GM12878 (cell line): Measurements from ENCODE around the gene ZNF154. TPM values are rescaled to one million over a fixed set of nuclear protein-coding genes. Genes with fewer than 3 reads are reported as not detected.

Experiments
- ATAC-seq: fragments of 200-7000 bp; cut with Tn5 transposase; 3 replicates; pipeline ENCODE4 v1.9.1; 2020; ENCODE audit warnings: mild to moderate bottlenecking, moderate library complexity
- BruUV-seq: library from RNA; stranded (reverse); fragments of 400-500 nt; replicated peaks from 2 replicates; lab custom pipeline; 2021; lab: Mats Ljungman, UMichigan
- CTCF ChIA-PET: fragments of 300-600 bp; sonication (Branson Sonifier 250); formaldehyde crosslinking; extraction: SDS; loops from one replicate; lab custom pipeline; 2021; ENCODE audit warnings: inconsistent platforms; lab: Yijun Ruan, JAX
- POLR2A ChIA-PET: fragments of 350-600 bp; formaldehyde crosslinking; extraction: SDS; loops from one replicate; lab custom pipeline; 2021; ENCODE audit warnings: inconsistent platforms; lab: Charles Lee
- RAD21 ChIA-PET: fragments of 300-600 bp; sonication (Branson Sonifier 250); formaldehyde crosslinking; loops from one replicate; lab custom pipeline; 2023; ENCODE audit warnings: antibody characterized with exemption; ENCODE audit not compliant: unreplicated experiment; lab: Charles Lee
- SMC1A ChIA-PET: fragments of 300-600 bp; sonication (Branson Sonifier 250); formaldehyde crosslinking; loops from one replicate; lab custom pipeline; 2023; ENCODE audit not compliant: unreplicated experiment, uncharacterized antibody; lab: Charles Lee
- DNase-seq: peaks from one replicate; pipeline ENCODE4 v3.0.0-alpha.2; 2011; ENCODE audit warnings: low read depth, low spot score
- FAIRE-seq: peaks from 3 replicates; lab custom pipeline; 2011; peaks lifted over from hg19 to GRCh38; lab: Jason Lieb, UNC
- H2AFZ ChIP-seq: 2 replicates; pipeline ENCODE4 v1.6.0; 2011; ENCODE audit warnings: low read depth, low read length, control low read depth; ENCODE audit not compliant: control insufficient read depth
- H3K27ac ChIP-seq: 2 replicates; pipeline ENCODE4 v1.5.1; 2011; ENCODE audit warnings: control low read depth; ENCODE audit not compliant: control insufficient read depth, insufficient read depth
- H3K27me3 ChIP-seq, 2 experiments: replicated peaks in 1 of 2; 2 replicates each; pipeline versions ENCODE4 v1.6.0 to v1.6.1; 2011; ENCODE audit warnings: low read length in 1 of 2; ENCODE audit not compliant: control insufficient read depth in 2 of 2, insufficient read depth in 2 of 2
- H3K36me3 ChIP-seq, 2 experiments: 2 replicates each; pipeline ENCODE4 v1.5.1; 2011; ENCODE audit warnings: low read length in 1 of 2; ENCODE audit not compliant: control insufficient read depth in 2 of 2, insufficient read depth in 2 of 2
- H3K4me1 ChIP-seq: 2 replicates; pipeline ENCODE4 v1.6.1; 2011; ENCODE audit warnings: mild to moderate bottlenecking, low read length, moderate library complexity, mixed read lengths; ENCODE audit not compliant: control insufficient read depth, insufficient read depth
- H3K4me2 ChIP-seq: 2 replicates; pipeline ENCODE4 v1.6.0; 2011; ENCODE audit warnings: control low read depth; ENCODE audit not compliant: control insufficient read depth, insufficient read depth
- H3K4me3 ChIP-seq: fragments of 200-600 bp; sonication (generic); 2 replicates; pipeline ENCODE4 v1.5.1; 2016
- H3K79me2 ChIP-seq: 2 replicates; pipeline ENCODE4 v1.6.0; 2011; ENCODE audit warnings: low read length; ENCODE audit not compliant: control insufficient read depth, insufficient read depth
- H3K9ac ChIP-seq: 2 replicates; pipeline ENCODE4 v1.8.0; 2011; ENCODE audit warnings: low read length, control low read depth, mixed read lengths; ENCODE audit not compliant: control insufficient read depth, insufficient read depth
- H3K9me3 ChIP-seq: replicated peaks from 3 replicates; pipeline ENCODE4 v1.5.1; 2011; ENCODE audit warnings: mild to moderate bottlenecking, low read length; ENCODE audit not compliant: control insufficient read depth, insufficient read depth
- H4K20me1 ChIP-seq: 2 replicates; pipeline ENCODE4 v1.6.0; 2011; ENCODE audit not compliant: control insufficient read depth, insufficient read depth
- BACH1 ChIP-seq: fragments of 450-650 bp; IDR thresholded peaks from 2 replicates; pipeline ENCODE4 v1.6.1; 2017; ENCODE audit warnings: mild to moderate bottlenecking, borderline replicate concordance
- EED ChIP-seq: sonication (generic); IDR thresholded peaks from 2 replicates; pipeline ENCODE4 v1.6.1; 2016; ENCODE audit warnings: antibody characterized with exemption, low read depth
- FOXK2 ChIP-seq: fragments of 450-650 bp; IDR thresholded peaks from 2 replicates; pipeline ENCODE4 v1.6.1; 2017; ENCODE audit warnings: mild to moderate bottlenecking, moderate library complexity
- HDGF ChIP-seq: fragments of 450-650 bp; IDR thresholded peaks from 2 replicates; pipeline ENCODE4 v1.6.1; 2016; ENCODE audit warnings: antibody characterized with exemption
- IKZF1 ChIP-seq: fragments of 450-650 bp; conservative IDR thresholded peaks from 2 replicates; pipeline ENCODE4 v1.6.1; 2017; ENCODE audit warnings: antibody characterized with exemption, mild to moderate bottlenecking
- JUND ChIP-seq: IDR thresholded peaks from 2 replicates; pipeline ENCODE4 v1.6.1; 2012; ENCODE audit warnings: low read depth, mild to moderate bottlenecking, low read length, improper control_type of control experiment, moderate library complexity
- KLF5 ChIP-seq: fragments of 450-650 bp; IDR thresholded peaks from 2 replicates; pipeline ENCODE4 v1.6.1; 2014; ENCODE audit warnings: mild to moderate bottlenecking; ENCODE audit not compliant: partially characterized antibody
- MEF2B ChIP-seq: fragments of 450-650 bp; IDR thresholded peaks from 2 replicates; pipeline ENCODE4 v1.6.1; 2018; ENCODE audit warnings: mild to moderate bottlenecking, moderate library complexity; ENCODE audit not compliant: partially characterized antibody, poor library complexity, severe bottlenecking
- NFYB ChIP-seq: IDR thresholded peaks from 2 replicates; pipeline ENCODE4 v1.6.1; 2011; ENCODE audit warnings: low read depth, mild to moderate bottlenecking, low read length, improper control_type of control experiment, moderate library complexity; ENCODE audit not compliant: insufficient read depth
- NR2C1 ChIP-seq: fragments of 450-650 bp; IDR thresholded peaks from 2 replicates; pipeline ENCODE4 v1.6.1; 2017; ENCODE audit warnings: antibody characterized with exemption, mild to moderate bottlenecking, moderate library complexity
- RELA ChIP-seq: fragments of 450-650 bp; IDR thresholded peaks from 2 replicates; pipeline ENCODE4 v1.8.0; 2014; ENCODE audit warnings: borderline replicate concordance; ENCODE audit not compliant: partially characterized antibody
- RUNX3 ChIP-seq: IDR thresholded peaks from 2 replicates; pipeline ENCODE4 v1.6.1; 2012; ENCODE audit warnings: low read length, inconsistent platforms
- SMAD5 ChIP-seq: IDR thresholded peaks from 2 replicates; pipeline ENCODE4 v1.6.1; 2016; ENCODE audit warnings: antibody characterized with exemption, low read depth
- SMC3 ChIP-seq: IDR thresholded peaks from 2 replicates; pipeline ENCODE4 v1.6.1; 2011; ENCODE audit warnings: low read length, improper control_type of control experiment, borderline replicate concordance
- TARDBP ChIP-seq: IDR thresholded peaks from 2 replicates; pipeline ENCODE4 v1.6.1; 2016; ENCODE audit warnings: borderline replicate concordance
- ZNF207 ChIP-seq: fragments of 450-650 bp; IDR thresholded peaks from 2 replicates; pipeline ENCODE4 v1.6.1; 2014; ENCODE audit warnings: antibody characterized with exemption, mild to moderate bottlenecking, borderline replicate concordance
- ZZZ3 ChIP-seq: IDR thresholded peaks from 2 replicates; pipeline ENCODE4 v1.6.1; 2011; ENCODE audit warnings: low read depth; ENCODE audit not compliant: control insufficient read depth, insufficient read length
- WGBS: methylation state at CpG from one replicate; pipeline ENCODE4 v1.1.6; 2016; ENCODE audit warnings: low lambda C conversion rate; ENCODE audit not compliant: insufficient replicate concordance, insufficient coverage; ENCODE audit errors: missing lambda C conversion rate; 5-methylcytosine and 5-hydroxymethylcytosine counted together
- in situ Hi-C: fragments of 300-500 bp; cut with MboI; formaldehyde crosslinking; loops from 9 replicates; pipeline ENCODE4 v1.14.3; 2018; ENCODE audit warnings: mixed read lengths
- intact Hi-C: fragments of 100-400 bp; cut with micrococcal nuclease; formaldehyde crosslinking; loops from one replicate; pipeline ENCODE4 v1.14.2; 2022; ENCODE audit not compliant: unreplicated experiment
- polyA plus RNA-seq, 11 experiments: library from polyadenylated mRNA; depleted of rRNA in 4 of 11; unstranded in 6 of 11; stranded (reverse) in 5 of 11; fragments of >200 nt; fragmentation: Nextera tagmentation in 4 of 11; fragmentation: Illumina TruSeq in 1 of 11; extraction: Ambion mirVana in 4 of 11; extraction: Trizol in 1 of 11; gene quantifications; 1 replicate in 1 of 11; 2 replicates in 10 of 11; pipeline versions ENCODE4 v1.2.1 to v1.2.3, GENCODE V29; 2011 to 2016; ENCODE audit warnings: inconsistent platforms in 2 of 11, missing spikeins in 2 of 11, low read depth in 1 of 11
- total RNA-seq, 4 experiments: library from RNA; depleted of rRNA in 3 of 4; stranded (reverse); fragments of >200 nt in 3 of 4; fragmentation: Illumina TruSeq in 1 of 4; extraction: Trizol in 1 of 4; gene quantifications; 2 replicates each; pipeline versions ENCODE4 v1.2.1 to v1.2.3, GENCODE V29; 2013 to 2021
- TF ChIP-seq, protein P1 (sequence below): fragments of 450-650 bp; IDR thresholded peaks from 2 replicates; pipeline ENCODE4 v1.6.1; 2014; ENCODE audit warnings: mild to moderate bottlenecking
- TF ChIP-seq, protein P2 (sequence below): IDR thresholded peaks from 2 replicates; pipeline ENCODE4 v1.6.1; 2011; ENCODE audit warnings: borderline replicate concordance, low read depth, mild to moderate bottlenecking, moderate library complexity, low read length; ENCODE audit not compliant: insufficient read depth, poor library complexity, severe bottlenecking
- TF ChIP-seq, protein P3 (sequence below): IDR thresholded peaks from 2 replicates; pipeline ENCODE4 v1.6.1; 2012; ENCODE audit warnings: low read depth, low read length, improper control_type of control experiment

Gene ZNF154
- total and polyA plus RNA-seq, 10 of the 15 experiments (the other 5 are each of a cell fraction or from before 2014, with no cell fraction given), result 0.22 to 1.9 (median 1.1) TPM

DNA sequence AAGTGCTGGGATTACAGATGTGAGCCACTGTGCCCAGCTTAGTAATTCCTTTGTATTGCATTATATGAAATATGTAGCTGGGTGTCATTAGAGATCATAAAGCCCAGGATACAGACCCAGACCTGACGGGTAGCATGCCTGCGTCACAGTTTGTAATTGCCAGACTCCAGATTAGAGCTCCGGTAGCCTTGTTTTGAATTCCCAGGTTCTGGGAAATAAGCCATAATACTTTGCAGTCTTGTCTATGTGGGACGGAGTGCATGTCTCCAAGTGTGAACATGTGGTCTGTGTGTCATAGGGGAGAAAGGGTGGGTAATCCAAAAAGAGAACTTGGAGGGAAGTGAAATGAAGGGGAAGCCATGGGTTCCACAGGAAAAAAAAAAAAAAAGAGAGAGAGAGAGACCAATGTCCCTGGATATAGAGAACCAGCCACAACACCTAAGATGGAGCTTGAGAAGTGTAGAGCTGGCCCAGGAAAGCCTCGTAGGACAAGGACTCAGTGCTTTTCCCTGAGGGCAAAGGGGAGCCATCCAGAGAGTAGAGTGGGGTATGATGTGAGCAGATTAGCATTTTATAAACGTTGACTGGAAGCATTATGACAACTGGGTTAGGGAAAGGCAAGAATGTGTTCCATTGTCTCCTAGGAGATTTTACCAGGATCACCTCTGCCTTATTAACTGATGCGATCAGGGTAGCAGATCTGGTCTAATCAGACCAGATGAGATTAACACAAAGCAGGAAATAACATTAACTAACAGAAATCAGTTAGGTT is 37.7 kb downstream of the ZNF154 start:
- Histone ChIP-seq H3K27me3 (no peaks in the 10 kb centered on the region), H3K79me2 (no peaks in the 10 kb centered on the region), H3K4me2 (no peak overlapping the region), H3K9ac (no peak overlapping the region), H2AFZ (no peak overlapping the region), H4K20me1 (no peaks in the 10 kb centered on the region), H3K4me1 (no peaks in the 10 kb centered on the region), H3K4me3 (no peak overlapping the region), H3K27ac (no peak overlapping the region), H3K36me3 (no peaks in the 10 kb centered on the region), H3K9me3 (no peaks in the 10 kb centered on the region; the same call in 2 of the 3 replicates)
- ChIA-PET SMC1A (no interaction called here), RAD21 (no interaction called here), CTCF (interaction anchor here (0.6 to 1.9 kb wide), 2 partner anchors 11 to 414 kb away, joined by 3 to 7 read pairs; partner anchors contain the start of gene ZNF551), POLR2A (interaction anchor here (0.7 kb wide), 1 partner anchor 560 kb away, joined by 3 read pairs; no protein-coding TSS in a partner anchor)
- in situ Hi-C loops (no loop called here), intact Hi-C loops (no loop called here)
- DNase-seq (no peak), FAIRE-seq (no peak), ATAC-seq (no peak)
- WGBS, result 51% methylated on average over 7 of the region's 7 CpGs
- no TSS peak for BruUV-seq
- TF ChIP-seq KLF5, result no peak
- TF ChIP-seq JUND, result no peak
- TF ChIP-seq SMAD5, result no peak
- TF ChIP-seq, protein P1, sequence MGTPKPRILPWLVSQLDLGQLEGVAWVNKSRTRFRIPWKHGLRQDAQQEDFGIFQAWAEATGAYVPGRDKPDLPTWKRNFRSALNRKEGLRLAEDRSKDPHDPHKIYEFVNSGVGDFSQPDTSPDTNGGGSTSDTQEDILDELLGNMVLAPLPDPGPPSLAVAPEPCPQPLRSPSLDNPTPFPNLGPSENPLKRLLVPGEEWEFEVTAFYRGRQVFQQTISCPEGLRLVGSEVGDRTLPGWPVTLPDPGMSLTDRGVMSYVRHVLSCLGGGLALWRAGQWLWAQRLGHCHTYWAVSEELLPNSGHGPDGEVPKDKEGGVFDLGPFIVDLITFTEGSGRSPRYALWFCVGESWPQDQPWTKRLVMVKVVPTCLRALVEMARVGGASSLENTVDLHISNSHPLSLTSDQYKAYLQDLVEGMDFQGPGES, result no peak
- no peak for TF ChIP-seq NFYB
- TF ChIP-seq EED, result no peak
- TF ChIP-seq BACH1, result no peak
- no peak for TF ChIP-seq RUNX3
- TF ChIP-seq ZZZ3, result no peak
- TF ChIP-seq IKZF1, result no peak
- no peak for TF ChIP-seq ZNF207
- TF ChIP-seq NR2C1, result no peak
- TF ChIP-seq, protein P2, sequence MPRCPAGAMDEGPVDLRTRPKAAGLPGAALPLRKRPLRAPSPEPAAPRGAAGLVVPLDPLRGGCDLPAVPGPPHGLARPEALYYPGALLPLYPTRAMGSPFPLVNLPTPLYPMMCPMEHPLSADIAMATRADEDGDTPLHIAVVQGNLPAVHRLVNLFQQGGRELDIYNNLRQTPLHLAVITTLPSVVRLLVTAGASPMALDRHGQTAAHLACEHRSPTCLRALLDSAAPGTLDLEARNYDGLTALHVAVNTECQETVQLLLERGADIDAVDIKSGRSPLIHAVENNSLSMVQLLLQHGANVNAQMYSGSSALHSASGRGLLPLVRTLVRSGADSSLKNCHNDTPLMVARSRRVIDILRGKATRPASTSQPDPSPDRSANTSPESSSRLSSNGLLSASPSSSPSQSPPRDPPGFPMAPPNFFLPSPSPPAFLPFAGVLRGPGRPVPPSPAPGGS, result no peak
- no peak for TF ChIP-seq SMC3
- TF ChIP-seq, protein P3, sequence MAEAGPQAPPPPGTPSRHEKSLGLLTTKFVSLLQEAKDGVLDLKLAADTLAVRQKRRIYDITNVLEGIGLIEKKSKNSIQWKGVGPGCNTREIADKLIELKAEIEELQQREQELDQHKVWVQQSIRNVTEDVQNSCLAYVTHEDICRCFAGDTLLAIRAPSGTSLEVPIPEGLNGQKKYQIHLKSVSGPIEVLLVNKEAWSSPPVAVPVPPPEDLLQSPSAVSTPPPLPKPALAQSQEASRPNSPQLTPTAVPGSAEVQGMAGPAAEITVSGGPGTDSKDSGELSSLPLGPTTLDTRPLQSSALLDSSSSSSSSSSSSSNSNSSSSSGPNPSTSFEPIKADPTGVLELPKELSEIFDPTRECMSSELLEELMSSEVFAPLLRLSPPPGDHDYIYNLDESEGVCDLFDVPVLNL, result no peak
- no peak for TF ChIP-seq HDGF
- no peak for TF ChIP-seq MEF2B
- no peak for TF ChIP-seq TARDBP
- no peak for TF ChIP-seq FOXK2
- TF ChIP-seq RELA, result no peak
